PFSK-1 (cell line): ENCODE results near the gene RTF1.

Experiments
- POLR2AphosphoS5 ChIP-seq: IDR thresholded peaks from 2 replicates; pipeline ENCODE4 v1.6.1; 2012; ENCODE audit warnings: low read depth, mild to moderate bottlenecking, control low read depth, low read length, moderate library complexity
- REST ChIP-seq, 2 experiments: IDR thresholded peaks; 2 replicates each; pipeline versions ENCODE4 v1.6.1 to v1.8.0; 2011 to 2012; ENCODE audit warnings: low read depth in 2 of 2, low read length in 2 of 2, control low read depth in 1 of 2, inconsistent platforms in 1 of 2, mild to moderate bottlenecking in 1 of 2, moderate library complexity in 1 of 2; ENCODE audit not compliant: insufficient read depth in 1 of 2
- SIN3A ChIP-seq: IDR thresholded peaks from 2 replicates; pipeline ENCODE4 v1.6.1; 2012; ENCODE audit warnings: mild to moderate bottlenecking, low read length, moderate library complexity, borderline replicate concordance; ENCODE audit not compliant: insufficient read depth
- TAF1 ChIP-seq: IDR thresholded peaks from 2 replicates; pipeline ENCODE4 v1.6.1; 2012; ENCODE audit warnings: low read length, control low read depth, borderline replicate concordance; ENCODE audit not compliant: insufficient read depth

- TF ChIP-seq SIN3A (no peak), POLR2AphosphoS5 (no peak), REST (IDR thresholded peaks at IDR 0.05; ENCODE audit: insufficient read depth in 1 of 2, low read depth in 2 of 2, low read length in 2 of 2) (no peak), TAF1 (no peak)
These were observed 38.9 kb upstream of the RTF1 start for GRCh38 chr15:41377978-41378377.
